HG02884 (cell line): ENCODE data around the gene PHPT1.
"Not testable (repeated sequence)": the region's sequence is repeated elsewhere in the genome, so short reads cannot be mapped to it uniquely, and the experiment has no call there.

Experiments
- ATAC-seq: cut with Tn5 transposase; IDR thresholded peaks from one replicate; pipeline ENCODE4 v1.9.1; 2021; ENCODE audit warnings: mild to moderate bottlenecking, moderate library complexity; ENCODE audit not compliant: unreplicated experiment

Gene PHPT1

GRCh38 chr9:136858844-136859757, 9.9 kb downstream of the PHPT1 start:
- ATAC-seq: no peak

GRCh38 chr9:136860529-136860928, 11.3 kb downstream of the PHPT1 start:
- no peak for ATAC-seq

GRCh38 chr9:136860933-136861873, 12.0 kb downstream of the PHPT1 start:
- ATAC-seq: no peak

GRCh38 chr9:136861874-136862457, 12.8 kb downstream of the PHPT1 start:
- no peak for ATAC-seq

GRCh38 chr9:136862849-136863622, 13.8 kb downstream of the PHPT1 start:
- ATAC-seq: no peak

- ATAC-seq: no peak
These were observed 14.5 kb downstream of the PHPT1 start for GRCh38 chr9:136863623-136864273.

- no peak for ATAC-seq
These were observed 16.0 kb downstream of the PHPT1 start for GRCh38 chr9:136865041-136865767.

GRCh38 chr9:136865768-136866103, 16.5 kb downstream of the PHPT1 start:
- ATAC-seq: no peak

- ATAC-seq: not testable (repeated sequence)
These were observed 17.8 kb downstream of the PHPT1 start for GRCh38 chr9:136866898-136867421.

- ATAC-seq: no peak
These were observed 18.3 kb downstream of the PHPT1 start for GRCh38 chr9:136867480-136867879.

- no peak for ATAC-seq
These were observed 18.7 kb downstream of the PHPT1 start for GRCh38 chr9:136867917-136868316.

- ATAC-seq: no peak
These were observed 19.4 kb downstream of the PHPT1 start for GRCh38 chr9:136868644-136869043.

- not testable (repeated sequence) for ATAC-seq
These were observed 20.4 kb downstream of the PHPT1 start for GRCh38 chr9:136869611-136870010.

- no peak for ATAC-seq
These were observed 25.9 kb downstream of the PHPT1 start for GRCh38 chr9:136875155-136875554.

GRCh38 chr9:136876476-136876875, 27.3 kb downstream of the PHPT1 start:
- no peak for ATAC-seq

GRCh38 chr9:136880651-136881050, 31.4 kb downstream of the PHPT1 start:
- no peak for ATAC-seq

GRCh38 chr9:136881691-136882108, 32.5 kb downstream of the PHPT1 start:
- ATAC-seq: no peak

GRCh38 chr9:136882109-136882946, 33.1 kb downstream of the PHPT1 start:
- no peak for ATAC-seq
